Esophagus muscularis mucosa (tissue), 4 donors: ENCODE data around the gene MET. TPM values are rescaled to one million over a fixed set of nuclear protein-coding genes. Genes with fewer than 3 reads are reported as not detected.

Experiments used
- DNase-seq: peaks from one replicate; pipeline ENCODE4 v3.0.0-alpha.2; 2017; ENCODE audit errors: extremely low spot score
- H3K27ac ChIP-seq, 4 donors: fragments of 200-600 bp; sonication (generic); replicated peaks in 1 of 4; 1 replicate in 3 of 4; 2 replicates in 1 of 4; pipeline ENCODE4 v1.5.1; 2016 to 2019; ENCODE audit warnings: mild to moderate bottlenecking in 1 of 4
- H3K27me3 ChIP-seq, 4 donors: fragments of 200-600 bp; sonication (generic); one replicate each; pipeline versions ENCODE4 v1.5.1 to v1.6.0; 2016 to 2019
- H3K36me3 ChIP-seq, 4 donors: fragments of 200-600 bp; sonication (generic); one replicate each; pipeline ENCODE4 v1.5.1; 2016 to 2019
- H3K4me1 ChIP-seq, 4 donors: fragments of 200-600 bp; sonication (generic); one replicate each; pipeline ENCODE4 v1.5.1; 2016 to 2019
- H3K4me3 ChIP-seq, 4 donors: fragments of 200-600 bp; sonication (generic); 1 replicate in 2 of 4; 2 replicates in 2 of 4; pipeline ENCODE4 v1.5.1; 2016 to 2019; ENCODE audit warnings: mild to moderate bottlenecking in 4 of 4, moderate library complexity in 1 of 4
- H3K9me3 ChIP-seq, 4 donors: fragments of 200-600 bp; sonication (generic); 1 replicate in 3 of 4; 2 replicates in 1 of 4; pipeline ENCODE4 v1.5.1; 2016 to 2019
- CTCF ChIP-seq, 3 experiments: fragments of 200-600 bp in 2 of 3; fragments of 450-650 bp in 1 of 3; sonication (generic) in 2 of 3; IDR thresholded peaks; one replicate each; pipeline ENCODE4 v1.5.1; 2017 to 2019; ENCODE audit warnings: antibody characterized with exemption in 3 of 3, mild to moderate bottlenecking in 2 of 3, moderate library complexity in 1 of 3
- EP300 ChIP-seq: sonication (generic); formaldehyde crosslinking; IDR thresholded peaks from one replicate; pipeline ENCODE4 v1.6.1; 2017; ENCODE audit warnings: antibody characterized with exemption
- POLR2A ChIP-seq: fragments of 450-650 bp; IDR thresholded peaks from one replicate; pipeline ENCODE4 v1.6.1; 2017; ENCODE audit warnings: antibody characterized with exemption, moderate library complexity, mild to moderate bottlenecking, low read depth
- POLR2AphosphoS5 ChIP-seq, 2 donors: sonication (generic); formaldehyde crosslinking; IDR thresholded peaks; one replicate each; pipeline ENCODE4 v1.6.1; 2017; ENCODE audit warnings: antibody characterized with exemption in 2 of 2
- WGBS: methylation state at CpG from one replicate; pipeline ENCODE4 v1.1.5; 2018; 5-methylcytosine and 5-hydroxymethylcytosine counted together
- intact Hi-C: fragments of 100-400 bp; cut with DNase I; formaldehyde crosslinking; loops from one replicate; pipeline ENCODE4 v1.15.1; 2023
- total RNA-seq, 4 donors: library from RNA; depleted of rRNA; stranded (reverse); fragments of >200 nt; gene quantifications; one replicate each; pipeline versions ENCODE4 v1.1.0 to v1.2.1, GENCODE V29; 2016

MET gene
- 10 to 100 TPM; 12.0 to 27.2 (median 15.7) TPM for total RNA-seq

- intact Hi-C loops = loop anchor here (2.0 kb wide), 1 partner anchor 137 kb away; no protein-coding TSS in a partner anchor
- Histone ChIP-seq H3K9me3 (no peaks in the 10 kb centered on the region), H3K27ac (peak within 1 kb of the TSS; percentile 76 to 79 (median 77)), H3K4me3 (peak within 1 kb of the TSS; percentile 62 to 79 (median 67)), H3K27me3 (no peaks in the 10 kb centered on the region), H3K36me3 (no peaks in the 10 kb centered on the region), H3K4me1 (peaks cover 11 to 28% (median 22%) of the 10 kb centered on the region in 4 donors)
- TF ChIP-seq EP300 = no peak
- TF ChIP-seq POLR2AphosphoS5 (IDR thresholded peaks at IDR 0.05) = peak; percentile 30 to 38
- peak; percentile 47 to 56 (median 52) for TF ChIP-seq CTCF (IDR thresholded peaks at IDR 0.05)
- no peak for TF ChIP-seq POLR2A
- 2% methylated on average over 34 of the region's 101 CpGs for WGBS
- no peak for DNase-seq
These were observed at the start of gene MET for GRCh38 chr7:116671681-116672595. Gene MET, plus strand, starts transcription at chr7:116672196. Its CDS starts 26,889 bp downstream, at chr7:116699085.

GRCh38 chr7:116626886-116627285 is 45.1 kb upstream of the MET start:
- Histone ChIP-seq H3K9me3 (no peaks in the 10 kb centered on the region), H3K4me1 (peaks cover 12 to 23% (median 21%) of the 10 kb centered on the region in 4 donors), H3K36me3 (no peaks in the 10 kb centered on the region), H3K27ac (no peak overlapping the region), H3K4me3 (no peak overlapping the region), H3K27me3 (no peaks in the 10 kb centered on the region)
- intact Hi-C loops = no loop called here
- WGBS = 87% methylated on average over 8 of the region's 8 CpGs
- TF ChIP-seq POLR2A (no peak), CTCF (IDR thresholded peaks at IDR 0.05) (no peak), POLR2AphosphoS5 (IDR thresholded peaks at IDR 0.05) (no peak), EP300 (no peak)
- no peak for DNase-seq

- DNase-seq = no peak
- H3K4me3 ChIP-seq = no peak overlapping the region
- 20% methylated on average over 3 of the region's 3 CpGs for WGBS
These were observed 42.9 kb upstream of the MET start for GRCh38 chr7:116629051-116629463.

GRCh38 chr7:116630357-116630756 is 41.6 kb upstream of the MET start:
- Histone ChIP-seq H3K9me3 (no peaks in the 10 kb centered on the region), H3K4me3 (no peak overlapping the region), H3K4me1 (peaks cover 12 to 30% (median 22%) of the 10 kb centered on the region in 4 donors), H3K27me3 (no peaks in the 10 kb centered on the region), H3K27ac (no peak overlapping the region), H3K36me3 (no peaks in the 10 kb centered on the region)
- intact Hi-C loops = no loop called here
- 82% methylated on average over 2 of the region's 2 CpGs for WGBS
- TF ChIP-seq EP300 = no peak
- TF ChIP-seq CTCF (IDR thresholded peaks at IDR 0.05) = no peak
- no peak for TF ChIP-seq POLR2AphosphoS5 (IDR thresholded peaks at IDR 0.05)
- no peak for TF ChIP-seq POLR2A
- DNase-seq = no peak

More at GRCh38 chr7:116629051-116629463, 42.9 kb upstream of the MET start:
- H3K4me1 ChIP-seq = peaks cover 12 to 30% (median 22%) of the 10 kb centered on the region in 4 donors
- H3K36me3 ChIP-seq = no peaks in the 10 kb centered on the region
- TF ChIP-seq CTCF (IDR thresholded peaks at IDR 0.05) (no peak), POLR2AphosphoS5 (IDR thresholded peaks at IDR 0.05) (peak in 1 of 2 donors; percentile 33), EP300 (no peak), POLR2A (no peak)
- H3K27me3 ChIP-seq = no peaks in the 10 kb centered on the region
- H3K9me3 ChIP-seq = no peaks in the 10 kb centered on the region
- H3K27ac ChIP-seq = peak overlapping the region; percentile 57 to 73 (median 65)
- intact Hi-C loops = no loop called here
